ENCODE results near the gene CST3.

The CST3 gene

GRCh38 chr20:23585449-23585807, 52.3 kb downstream of the CST3 start:
- Histone ChIP-seq H3K4me3 (ENCODE audit: low read length) (no peak overlapping the region), H3K27ac (ENCODE audit: low read depth, low read length) (no peak overlapping the region), H3K4ac (ENCODE audit: low read depth, low read length) (no peak overlapping the region), H2AK5ac (ENCODE audit: low read length) (no peak overlapping the region), H3K4me1 (ENCODE audit: control insufficient read depth, low read depth, low read length) (no peaks in the 10 kb centered on the region), H3K56ac (ENCODE audit: low read length) (no peak overlapping the region), H3K9ac (ENCODE audit: low read length) (no peak overlapping the region), H4K5ac (ENCODE audit: low read length) (no peak overlapping the region), H3K79me1 (ENCODE audit: low read length) (no peaks in the 10 kb centered on the region), H2BK5ac (ENCODE audit: low read length) (no peak overlapping the region), H3K4me2 (ENCODE audit: low read length) (no peak overlapping the region), H3K79me2 (ENCODE audit: control insufficient read depth, insufficient read depth, low read length) (no peaks in the 10 kb centered on the region), H2BK120ac (ENCODE audit: low read depth, low read length) (no peak overlapping the region), H2BK15ac (replicated peaks; ENCODE audit: low read depth) (no peak overlapping the region), H3K27me3 (ENCODE audit: insufficient read depth, low read length, poor library complexity) (no peaks in the 10 kb centered on the region), H3K23ac (ENCODE audit: low read length) (no peak overlapping the region), H4K8ac (ENCODE audit: low read depth, low read length) (no peak overlapping the region), H3K18ac (ENCODE audit: low read length) (no peak overlapping the region), H3K36me3 (ENCODE audit: control insufficient read depth, insufficient read depth, low read length) (no peaks in the 10 kb centered on the region)
- no CpG with 5 or more reads among the region's 5 CpGs for WGBS (ENCODE audit: extremely low coverage, insufficient coverage, low lambda C conversion rate)
- DNase-seq, result no peak

GRCh38 chr20:23584434-23585199, 53.1 kb downstream of the CST3 start:
- Histone ChIP-seq H3K27me3 (ENCODE audit: insufficient read depth, low read length, poor library complexity) (no peaks in the 10 kb centered on the region), H3K18ac (ENCODE audit: low read length) (no peak overlapping the region), H3K79me2 (ENCODE audit: control insufficient read depth, insufficient read depth, low read length) (no peaks in the 10 kb centered on the region), H3K4ac (ENCODE audit: low read depth, low read length) (no peak overlapping the region), H2AK5ac (ENCODE audit: low read length) (no peak overlapping the region), H3K79me1 (ENCODE audit: low read length) (no peaks in the 10 kb centered on the region), H3K27ac (ENCODE audit: low read depth, low read length) (no peak overlapping the region), H4K5ac (ENCODE audit: low read length) (no peak overlapping the region), H3K36me3 (ENCODE audit: control insufficient read depth, insufficient read depth, low read length) (no peaks in the 10 kb centered on the region), H3K4me2 (ENCODE audit: low read length) (no peak overlapping the region), H2BK15ac (replicated peaks; ENCODE audit: low read depth) (no peak overlapping the region), H2BK120ac (ENCODE audit: low read depth, low read length) (no peak overlapping the region), H3K9ac (ENCODE audit: low read length) (no peak overlapping the region), H3K23ac (ENCODE audit: low read length) (no peak overlapping the region), H3K56ac (ENCODE audit: low read length) (no peak overlapping the region), H3K4me3 (ENCODE audit: low read length) (no peak overlapping the region), H3K4me1 (ENCODE audit: control insufficient read depth, low read depth, low read length) (no peaks in the 10 kb centered on the region), H4K8ac (ENCODE audit: low read depth, low read length) (no peak overlapping the region), H2BK5ac (ENCODE audit: low read length) (no peak overlapping the region)
- no CpG with 5 or more reads among the region's 5 CpGs for WGBS (ENCODE audit: extremely low coverage, insufficient coverage, low lambda C conversion rate)
- no peak for DNase-seq

All from mesendoderm (in vitro differentiated cells).